GM20000 (cell line): Measurements from ENCODE around the gene TCF4.

Experiments
- DNase-seq: peaks from one replicate; pipeline ENCODE4 v3.0.0; 2012; ENCODE audit warnings: low spot score
- CTCF ChIP-seq: IDR thresholded peaks from 2 replicates; pipeline ENCODE4 v1.5.1; 2012; ENCODE audit warnings: mild to moderate bottlenecking, control low read depth; ENCODE audit errors: extremely low read depth, missing control alignments

The TCF4 gene

GRCh38 chr18:55419947-55420664, 167.9 kb downstream of the TCF4 start:
- no peak for DNase-seq

GRCh38 chr18:55419132-55419946, 168.7 kb downstream of the TCF4 start:
- no peak for TF ChIP-seq CTCF
- no peak for DNase-seq

More at GRCh38 chr18:55419947-55420664, 167.9 kb downstream of the TCF4 start:
- TF ChIP-seq CTCF = no peak

GRCh38 chr18:55418439-55418838, 169.6 kb downstream of the TCF4 start:
- no peak for TF ChIP-seq CTCF
- no peak for DNase-seq

- TF ChIP-seq CTCF = no peak
These were observed 171.2 kb downstream of the TCF4 start for GRCh38 chr18:55416791-55417190.

GRCh38 chr18:55415258-55415871, 172.6 kb downstream of the TCF4 start:
- DNase-seq = peak; percentile 63
- peak; percentile 85 for TF ChIP-seq CTCF

More at GRCh38 chr18:55416791-55417190, 171.2 kb downstream of the TCF4 start:
- DNase-seq = no peak

- TF ChIP-seq CTCF = no peak
- no peak for DNase-seq
These were observed 173.5 kb downstream of the TCF4 start for GRCh38 chr18:55414475-55414874.

GRCh38 chr18:55413474-55413873, 174.5 kb downstream of the TCF4 start:
- DNase-seq = no peak
- no peak for TF ChIP-seq CTCF
